Uterus (tissue), 2 donors: ENCODE results near the gene ZNRF2.

Source experiments
- CTCF ChIP-seq, 4 experiments: fragments of 200-600 bp in 2 of 4; fragments of 450-650 bp in 2 of 4; sonication (generic) in 2 of 4; IDR thresholded peaks; one replicate each; pipeline ENCODE4 v1.5.1; 2016 to 2019; ENCODE audit warnings: antibody characterized with exemption in 4 of 4, mild to moderate bottlenecking in 2 of 4, moderate library complexity in 1 of 4
- POLR2A ChIP-seq, 2 donors: fragments of 450-650 bp; IDR thresholded peaks; one replicate each; pipeline ENCODE4 v1.6.1; 2016; ENCODE audit warnings: antibody characterized with exemption in 2 of 2, mild to moderate bottlenecking in 1 of 2, moderate library complexity in 1 of 2

DNA sequence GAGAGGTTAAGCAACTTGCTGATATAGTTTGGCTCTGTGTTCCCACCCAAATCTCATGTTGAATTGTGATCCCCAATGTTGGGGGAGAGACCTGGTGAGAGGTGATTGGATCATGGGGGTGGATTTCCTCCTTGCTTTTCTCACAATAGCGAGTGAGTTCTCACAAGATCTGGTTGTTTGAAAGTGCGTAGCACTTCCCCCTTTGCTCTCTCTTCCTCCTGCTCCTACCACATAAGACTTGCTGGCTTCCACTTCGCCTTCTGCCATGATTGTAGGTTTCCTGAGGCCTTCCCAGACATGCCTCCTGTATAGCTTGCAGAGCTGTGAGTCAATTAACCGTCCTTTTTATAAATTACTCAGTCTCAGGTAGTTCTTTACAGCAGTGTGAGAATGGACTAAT, 13.5 kb upstream of the ZNRF2 start:
- TF ChIP-seq CTCF (IDR thresholded peaks at IDR 0.05), result no peak
- TF ChIP-seq POLR2A (IDR thresholded peaks at IDR 0.05), result no peak
